H1 (cell line): Measurements from ENCODE around the gene FREM1. TPM values are rescaled to one million over a fixed set of nuclear protein-coding genes. Genes with fewer than 3 reads are reported as not detected.

ENCODE experiments used
- CTCF ChIA-PET: fragments of 300-600 bp; sonication (Branson Sonifier 250); formaldehyde crosslinking; loops from one replicate; lab custom pipeline; 2021; ENCODE audit not compliant: partially characterized antibody; lab: Charles Lee
- POLR2A ChIA-PET: fragments of 300-600 bp; sonication (Branson Sonifier 250); formaldehyde crosslinking; loops from one replicate; lab custom pipeline; 2021; ENCODE audit warnings: inconsistent platforms; ENCODE audit not compliant: partially characterized antibody; lab: Charles Lee
- DNase-seq, 2 experiments: peaks; one replicate each; pipeline versions ENCODE4 v3.0.0 to v3.0.0-alpha.2; 2010 to 2022; ENCODE audit warnings: low spot score in 2 of 2, low read depth in 1 of 2, mixed read lengths in 1 of 2
- FAIRE-seq: peaks from 2 replicates; lab custom pipeline; 2011; peaks lifted over from hg19 to GRCh38; lab: Jason Lieb, UNC
- H2AFZ ChIP-seq: 2 replicates; pipeline ENCODE4 v1.8.1; 2012; ENCODE audit warnings: low read length, inconsistent platforms
- H2AK5ac ChIP-seq: 2 replicates; pipeline ENCODE4 v1.6.1; 2013; ENCODE audit warnings: low read depth, low read length
- H2BK120ac ChIP-seq: replicated peaks from 2 replicates; pipeline ENCODE3; 2013; ENCODE audit warnings: low read depth, low read length, inconsistent platforms
- H2BK12ac ChIP-seq: 2 replicates; pipeline ENCODE4 v1.6.1; 2013; ENCODE audit warnings: low read depth, low read length
- H2BK15ac ChIP-seq: 2 replicates; pipeline ENCODE4 v1.6.1; 2013; ENCODE audit warnings: low read length
- H2BK20ac ChIP-seq: 2 replicates; pipeline ENCODE4 v1.6.1; 2013; ENCODE audit warnings: low read length
- H2BK5ac ChIP-seq: 2 replicates; pipeline ENCODE4 v1.6.1; 2013; ENCODE audit warnings: low read depth, low read length
- H3K14ac ChIP-seq: 2 replicates; pipeline ENCODE4 v1.6.1; 2013; ENCODE audit warnings: inconsistent platforms; ENCODE audit not compliant: insufficient read length
- H3K18ac ChIP-seq: 2 replicates; pipeline ENCODE4 v1.6.1; 2013; ENCODE audit warnings: low read length; ENCODE audit errors: extremely low read depth
- H3K23ac ChIP-seq: 2 replicates; pipeline ENCODE4 v1.6.1; 2013; ENCODE audit warnings: inconsistent platforms; ENCODE audit not compliant: insufficient read length
- H3K23me2 ChIP-seq: 2 replicates; pipeline ENCODE4 v1.6.1; 2013; ENCODE audit warnings: low read depth, low read length
- H3K27ac ChIP-seq: 2 replicates; pipeline ENCODE4 v1.6.1; 2011; ENCODE audit warnings: low read depth, low read length, inconsistent platforms
- H3K27me3 ChIP-seq, 4 experiments: replicated peaks in 1 of 4; 1 replicate in 1 of 4; 2 replicates in 3 of 4; pipeline versions ENCODE4 v1.6.1 to v1.8.1; 2011 to 2013; ENCODE audit warnings: low read length in 3 of 4, mild to moderate bottlenecking in 3 of 4, inconsistent platforms in 2 of 4, mixed read lengths in 2 of 4, moderate library complexity in 1 of 4; ENCODE audit not compliant: control insufficient read depth in 3 of 4, insufficient read depth in 3 of 4; ENCODE audit errors: extremely low read depth in 1 of 4
- H3K36me3 ChIP-seq, 4 experiments: 2 replicates each; pipeline versions ENCODE4 v1.6.1 to v1.8.1; 2011 to 2013; ENCODE audit warnings: mild to moderate bottlenecking in 4 of 4, low read length in 3 of 4, moderate library complexity in 2 of 4, control low read depth in 1 of 4, inconsistent platforms in 1 of 4; ENCODE audit not compliant: insufficient read depth in 4 of 4, control insufficient read depth in 2 of 4
- H3K4ac ChIP-seq: replicated peaks from 2 replicates; pipeline ENCODE3; 2013; ENCODE audit warnings: low read length, low read depth, mixed read lengths, inconsistent platforms; ENCODE audit not compliant: insufficient read length
- H3K4me1 ChIP-seq, 4 experiments: replicated peaks in 1 of 4; 1 replicate in 1 of 4; 2 replicates in 3 of 4; pipeline versions ENCODE4 v1.6.1 to v1.8.1; 2011 to 2013; ENCODE audit warnings: low read length in 3 of 4, inconsistent platforms in 2 of 4, mixed read lengths in 1 of 4; ENCODE audit not compliant: insufficient read depth in 4 of 4, control insufficient read depth in 3 of 4
- H3K4me2 ChIP-seq, 2 experiments: 2 replicates each; pipeline versions ENCODE4 v1.6.1 to v1.8.1; 2011 to 2013; ENCODE audit warnings: low read depth in 2 of 2, low read length in 2 of 2, control low read depth in 1 of 2, inconsistent platforms in 1 of 2, mild to moderate bottlenecking in 1 of 2; ENCODE audit not compliant: insufficient read depth in 1 of 2
- H3K4me3 ChIP-seq, 4 experiments: fragments of 200-600, 300-600 bp in 1 of 4; sonication (generic), shearing (Covaris generic), sonication (Bioruptor Twin) in 1 of 4; 2 replicates each; pipeline versions ENCODE4 v1.5.1 to v1.8.1; 2011 to 2016; ENCODE audit warnings: low read length in 4 of 4, low read depth in 3 of 4, control low read depth in 2 of 4, inconsistent platforms in 2 of 4, mild to moderate bottlenecking in 2 of 4, mixed read lengths in 1 of 4, moderate library complexity in 1 of 4; ENCODE audit not compliant: insufficient read depth in 2 of 4; ENCODE audit errors: extremely low read depth in 1 of 4
- H3K56ac ChIP-seq: replicated peaks from 2 replicates; pipeline ENCODE3; 2013; ENCODE audit warnings: low read depth, mild to moderate bottlenecking, mixed read lengths, low read length, inconsistent platforms; ENCODE audit not compliant: insufficient read length
- H3K79me1 ChIP-seq: 2 replicates; pipeline ENCODE4 v1.6.1; 2013; ENCODE audit warnings: low read depth, low read length, control low read depth
- H3K79me2 ChIP-seq, 2 experiments: 2 replicates each; pipeline versions ENCODE4 v1.6.1 to v1.8.1; 2012 to 2013; ENCODE audit warnings: low read length in 2 of 2, mild to moderate bottlenecking in 2 of 2, inconsistent platforms in 1 of 2; ENCODE audit not compliant: insufficient read depth in 2 of 2, control insufficient read depth in 1 of 2
- H3K9ac ChIP-seq, 4 experiments: replicated peaks in 1 of 4; 1 replicate in 1 of 4; 2 replicates in 3 of 4; pipeline versions ENCODE4 v1.6.1 to v1.8.1; 2011 to 2013; ENCODE audit warnings: low read depth in 3 of 4, low read length in 3 of 4, control low read depth in 2 of 4, mild to moderate bottlenecking in 2 of 4, moderate library complexity in 2 of 4, inconsistent platforms in 1 of 4; ENCODE audit errors: extremely low read depth in 1 of 4
- H3K9me3 ChIP-seq, 2 experiments: 2 replicates each; pipeline versions ENCODE4 v1.6.1 to v1.8.1; 2012 to 2013; ENCODE audit warnings: mild to moderate bottlenecking in 2 of 2, moderate library complexity in 2 of 2, control low read depth in 1 of 2, inconsistent platforms in 1 of 2, low read depth in 1 of 2, low read length in 1 of 2, mixed read lengths in 1 of 2; ENCODE audit not compliant: insufficient read depth in 2 of 2
- H4K20me1 ChIP-seq, 2 experiments: replicated peaks in 1 of 2; 2 replicates each; pipeline versions ENCODE3 to v1.8.1; 2011 to 2013; ENCODE audit warnings: inconsistent platforms in 2 of 2, low read length in 2 of 2, mild to moderate bottlenecking in 1 of 2; ENCODE audit not compliant: insufficient read depth in 2 of 2, control insufficient read depth in 1 of 2
- H4K5ac ChIP-seq: 2 replicates; pipeline ENCODE4 v1.6.1; 2013; ENCODE audit warnings: low read length, low read depth, mixed read lengths, inconsistent platforms; ENCODE audit not compliant: insufficient read length
- H4K8ac ChIP-seq: 2 replicates; pipeline ENCODE4 v1.8.0; 2013; ENCODE audit warnings: mild to moderate bottlenecking, moderate library complexity, low read length, inconsistent platforms; ENCODE audit not compliant: insufficient read depth; ENCODE audit errors: extremely low read depth
- H4K91ac ChIP-seq: replicated peaks from 2 replicates; pipeline ENCODE3; 2013; ENCODE audit warnings: low read length, mixed read lengths, inconsistent platforms; ENCODE audit not compliant: insufficient read length
- MAFK ChIP-seq: IDR thresholded peaks from 2 replicates; pipeline ENCODE4 v1.6.1; 2012; ENCODE audit warnings: low read depth, mild to moderate bottlenecking, improper control_type of control experiment, low read length
- PHF8 ChIP-seq: fragments of 200-600 bp; sonication (generic); conservative IDR thresholded peaks from 2 replicates; pipeline ENCODE4 v1.7.1; 2012; ENCODE audit warnings: low read depth, mild to moderate bottlenecking, inconsistent platforms, low read length, moderate library complexity
- POU5F1 ChIP-seq: IDR thresholded peaks from 2 replicates; pipeline ENCODE4 v1.6.1; 2011; ENCODE audit warnings: low read depth, mild to moderate bottlenecking, low read length, moderate library complexity
- SIRT6 ChIP-seq: IDR thresholded peaks from one replicate; pipeline ENCODE4 v1.7.1; 2012; ENCODE audit warnings: low read length, inconsistent platforms
- TAF1 ChIP-seq: IDR thresholded peaks from 2 replicates; pipeline ENCODE4 v1.6.1; 2011; ENCODE audit warnings: mild to moderate bottlenecking, low read depth, low read length
- TBP ChIP-seq: IDR thresholded peaks from 2 replicates; pipeline ENCODE4 v1.6.1; 2011; ENCODE audit warnings: low read depth, low read length, improper control_type of control experiment
- TCF12 ChIP-seq: IDR thresholded peaks from 2 replicates; pipeline ENCODE4 v1.6.1; 2011; ENCODE audit warnings: low read depth, mild to moderate bottlenecking, low read length
- YY1 ChIP-seq: IDR thresholded peaks from 2 replicates; pipeline ENCODE4 v1.6.1; 2011; ENCODE audit warnings: low read depth, mild to moderate bottlenecking, low read length
- WGBS, 2 experiments: shearing (Covaris generic) in 1 of 2; methylation state at CpG; one replicate each; pipeline versions ENCODE4 v1.1.6 to v1.1.7; 2013 to 2015; ENCODE audit warnings: low lambda C conversion rate in 2 of 2, mixed read lengths in 2 of 2, inconsistent platforms in 1 of 2, low coverage in 1 of 2, missing lambda C conversion rate in 1 of 2; ENCODE audit not compliant: insufficient replicate concordance in 2 of 2, insufficient coverage in 1 of 2, insufficient read length in 1 of 2; ENCODE audit errors: extremely low coverage in 1 of 2, missing lambda C conversion rate in 1 of 2; 5-methylcytosine and 5-hydroxymethylcytosine counted together
- polyA plus RNA-seq, 7 experiments: library from polyadenylated mRNA; depleted of rRNA in 3 of 7; stranded (reverse) in 5 of 7; unstranded in 2 of 7; fragments of >200 nt in 5 of 7; fragments of 200-250 nt in 2 of 7; gene quantifications; 1 replicate in 5 of 7; 2 replicates in 1 of 7; 4 replicates in 1 of 7; pipeline versions ENCODE4 v1.2.1 to v1.2.3, GENCODE V29; 2011 to 2013; ENCODE audit warnings: missing spikeins in 2 of 7, mixed read lengths in 2 of 7
- total RNA-seq: library from RNA; stranded (reverse); fragmentation: NEBNext Ultra II Directional; extraction: Animal tissue kit (Norgen Biotek cat#: 25700); gene quantifications from 2 replicates; pipeline ENCODE4 v1.2.1, GENCODE V29; 2021

Gene FREM1
- total and polyA plus RNA-seq, 2 of the 8 experiments (the other 6 are each of a cell fraction or from before 2014, with no cell fraction given), result 2.6 to 3.1 TPM

- Histone ChIP-seq H4K91ac (no peak overlapping the region), H2BK120ac (no peak overlapping the region), H4K5ac (no peak overlapping the region), H3K23me2 (no peaks in the 10 kb centered on the region), H2BK5ac (no peak overlapping the region), H3K4me3 (no peak overlapping the region), H3K18ac (no peak overlapping the region), H2AK5ac (no peak overlapping the region), H3K79me1 (no peaks in the 10 kb centered on the region), H3K4me2 (no peak overlapping the region), H4K20me1 (no peaks in the 10 kb centered on the region), H3K79me2 (no peaks in the 10 kb centered on the region), H3K36me3 (no peaks in the 10 kb centered on the region), H2BK20ac (no peak overlapping the region), H3K4me1 (peaks cover 0 to 4% (median 0%) of the 10 kb centered on the region in 4 experiments; a peak in 2 of 7 replicates), H2BK12ac (no peak overlapping the region), H3K56ac (no peak overlapping the region), H3K14ac (no peak overlapping the region), H3K27me3 (no peaks in the 10 kb centered on the region), H3K9ac (no peak overlapping the region), H3K4ac (no peak overlapping the region), H4K8ac (peak overlapping the region; percentile 22; the same call in 1 of the 2 replicates), H3K27ac (no peak overlapping the region), H3K23ac (no peak overlapping the region), H2BK15ac (no peak overlapping the region), H2AFZ (peak overlapping the region; percentile 46; the same call in 1 of the 2 replicates), H3K9me3 (no peaks in the 10 kb centered on the region)
- DNase-seq (no peak), FAIRE-seq (no peak)
- CTCF ChIA-PET, result interaction anchor here (1.0 to 2.5 kb wide), 4 partner anchors 11 to 356 kb away, joined by 3 to 7 read pairs (median 3); no protein-coding TSS in a partner anchor
- POLR2A ChIA-PET, result no interaction called here
- 90% methylated on average over 11 of the region's 11 CpGs; no CpG with 5 or more reads in 1 of the 2 experiments for WGBS, 2 experiments
- TF ChIP-seq TBP (no peak), PHF8 (no peak), TAF1 (no peak), POU5F1 (no peak), TCF12 (no peak), MAFK (no peak), SIRT6 (no peak), YY1 (no peak)
Observed at GRCh38 chr9:14779566-14780022, 130.6 kb downstream of the FREM1 start.
